HG02763 (cell line): ENCODE data around the gene ADAMTSL5.

Experiments used
- ATAC-seq: cut with Tn5 transposase; IDR thresholded peaks from one replicate; pipeline ENCODE4 v1.9.1; 2021; ENCODE audit warnings: mild to moderate bottlenecking, moderate library complexity; ENCODE audit not compliant: unreplicated experiment

The ADAMTSL5 gene

DNA sequence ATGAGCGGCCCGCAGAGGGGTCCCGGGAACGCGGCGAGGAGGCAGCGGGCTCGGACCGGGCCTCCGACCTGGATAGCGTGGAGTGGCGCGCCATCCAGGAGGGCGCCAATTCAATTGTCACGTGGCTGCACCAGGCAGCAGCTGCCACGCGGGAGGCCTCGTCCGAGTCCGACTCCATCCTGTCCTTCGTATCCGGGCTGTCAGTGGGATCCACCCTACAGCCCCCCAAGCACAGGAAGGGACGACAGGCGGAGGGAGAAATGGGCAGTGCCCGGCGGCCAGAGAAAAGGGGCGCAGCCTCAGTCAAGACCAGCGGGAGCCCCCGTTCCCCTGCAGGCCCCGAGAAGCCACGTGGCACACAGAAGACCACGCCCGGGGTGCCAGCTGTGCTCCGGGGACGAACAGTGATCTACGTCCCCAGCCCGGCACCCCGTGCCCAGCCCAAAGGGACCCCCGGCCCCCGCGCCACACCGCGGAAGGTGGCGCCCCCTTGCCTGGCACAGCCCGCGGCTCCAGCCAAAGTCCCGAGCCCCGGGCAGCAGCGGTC is 44.5 kb downstream of the ADAMTSL5 start:
- ATAC-seq, result no peak

DNA sequence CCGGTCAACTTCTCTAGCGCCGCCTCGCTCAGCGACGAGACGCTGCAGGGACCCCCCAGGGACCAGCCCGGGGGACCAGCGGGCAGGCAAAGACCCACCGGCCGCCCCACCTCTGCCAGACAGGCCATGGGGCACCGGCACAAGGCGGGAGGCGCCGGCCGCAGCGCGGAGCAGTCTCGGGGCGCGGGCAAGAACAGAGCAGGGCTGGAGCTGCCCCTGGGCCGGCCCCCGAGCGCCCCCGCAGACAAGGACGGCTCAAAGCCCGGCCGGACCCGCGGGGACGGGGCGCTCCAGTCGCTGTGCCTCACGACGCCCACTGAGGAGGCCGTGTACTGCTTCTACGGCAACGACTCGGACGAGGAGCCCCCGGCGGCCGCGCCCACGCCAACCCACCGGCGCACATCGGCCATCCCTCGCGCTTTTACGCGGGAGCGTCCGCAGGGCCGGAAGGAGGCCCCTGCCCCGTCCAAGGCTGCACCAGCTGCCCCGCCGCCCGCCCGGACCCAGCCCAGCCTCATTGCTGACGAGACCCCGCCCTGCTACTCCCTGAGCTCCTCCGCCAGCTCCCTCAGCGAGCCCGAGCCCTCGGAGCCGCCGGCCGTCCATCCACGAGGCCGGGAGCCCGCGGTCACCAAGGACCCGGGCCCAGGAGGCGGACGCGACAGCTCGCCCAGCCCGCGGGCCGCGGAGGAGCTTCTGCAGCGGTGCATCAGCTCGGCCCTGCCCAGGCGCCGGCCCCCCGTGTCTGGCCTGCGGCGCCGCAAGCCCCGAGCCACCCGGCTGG is 45.1 kb downstream of the ADAMTSL5 start:
- ATAC-seq, result no peak

DNA sequence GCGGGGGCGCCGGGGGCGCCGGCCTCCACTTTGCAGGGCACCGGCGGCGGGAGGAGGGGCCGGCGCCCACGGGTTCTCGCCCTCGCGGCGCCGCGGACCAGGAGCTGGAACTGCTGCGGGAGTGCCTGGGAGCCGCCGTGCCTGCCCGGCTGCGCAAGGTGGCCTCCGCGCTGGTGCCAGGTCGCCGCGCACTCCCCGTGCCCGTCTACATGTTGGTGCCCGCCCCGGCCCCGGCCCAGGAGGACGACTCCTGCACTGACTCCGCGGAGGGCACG is 45.7 kb downstream of the ADAMTSL5 start:
- ATAC-seq, result no peak

DNA sequence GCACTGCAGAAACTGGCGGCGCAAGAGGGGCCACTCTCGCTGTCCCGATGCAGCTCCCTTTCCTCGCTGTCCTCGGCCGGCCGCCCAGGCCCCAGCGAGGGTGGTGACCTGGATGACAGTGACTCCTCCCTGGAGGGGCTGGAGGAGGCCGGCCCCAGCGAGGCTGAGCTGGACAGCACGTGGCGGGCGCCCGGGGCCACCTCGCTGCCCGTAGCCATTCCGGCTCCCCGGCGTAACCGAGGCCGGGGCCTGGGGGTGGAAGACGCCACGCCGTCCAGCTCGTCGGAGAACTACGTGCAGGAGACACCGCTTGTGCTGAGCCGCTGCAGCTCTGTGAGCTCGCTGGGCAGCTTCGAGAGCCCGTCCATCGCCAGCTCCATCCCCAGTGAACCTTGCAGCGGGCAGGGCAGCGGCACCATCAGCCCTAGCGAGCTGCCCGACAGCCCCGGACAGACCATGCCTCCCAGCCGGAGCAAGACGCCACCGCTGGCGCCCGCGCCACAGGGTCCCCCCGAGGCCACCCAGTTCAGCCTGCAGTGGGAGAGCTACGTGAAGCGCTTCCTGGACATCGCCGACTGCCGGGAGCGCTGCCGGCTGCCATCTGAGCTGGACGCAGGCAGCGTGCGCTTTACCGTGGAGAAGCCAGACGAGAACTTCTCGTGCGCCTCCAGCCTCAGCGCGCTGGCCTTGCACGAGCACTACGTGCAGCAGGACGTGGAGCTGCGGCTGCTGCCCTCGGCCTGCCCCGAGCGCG is 46.2 kb downstream of the ADAMTSL5 start:
- no peak for ATAC-seq

GRCh38 chr19:1466018-1466460 is 46.8 kb downstream of the ADAMTSL5 start:
- no peak for ATAC-seq

GRCh38 chr19:1465191-1466016 is 47.4 kb downstream of the ADAMTSL5 start:
- no peak for ATAC-seq

GRCh38 chr19:1461862-1462261 is 51.0 kb downstream of the ADAMTSL5 start:
- no peak for ATAC-seq

DNA sequence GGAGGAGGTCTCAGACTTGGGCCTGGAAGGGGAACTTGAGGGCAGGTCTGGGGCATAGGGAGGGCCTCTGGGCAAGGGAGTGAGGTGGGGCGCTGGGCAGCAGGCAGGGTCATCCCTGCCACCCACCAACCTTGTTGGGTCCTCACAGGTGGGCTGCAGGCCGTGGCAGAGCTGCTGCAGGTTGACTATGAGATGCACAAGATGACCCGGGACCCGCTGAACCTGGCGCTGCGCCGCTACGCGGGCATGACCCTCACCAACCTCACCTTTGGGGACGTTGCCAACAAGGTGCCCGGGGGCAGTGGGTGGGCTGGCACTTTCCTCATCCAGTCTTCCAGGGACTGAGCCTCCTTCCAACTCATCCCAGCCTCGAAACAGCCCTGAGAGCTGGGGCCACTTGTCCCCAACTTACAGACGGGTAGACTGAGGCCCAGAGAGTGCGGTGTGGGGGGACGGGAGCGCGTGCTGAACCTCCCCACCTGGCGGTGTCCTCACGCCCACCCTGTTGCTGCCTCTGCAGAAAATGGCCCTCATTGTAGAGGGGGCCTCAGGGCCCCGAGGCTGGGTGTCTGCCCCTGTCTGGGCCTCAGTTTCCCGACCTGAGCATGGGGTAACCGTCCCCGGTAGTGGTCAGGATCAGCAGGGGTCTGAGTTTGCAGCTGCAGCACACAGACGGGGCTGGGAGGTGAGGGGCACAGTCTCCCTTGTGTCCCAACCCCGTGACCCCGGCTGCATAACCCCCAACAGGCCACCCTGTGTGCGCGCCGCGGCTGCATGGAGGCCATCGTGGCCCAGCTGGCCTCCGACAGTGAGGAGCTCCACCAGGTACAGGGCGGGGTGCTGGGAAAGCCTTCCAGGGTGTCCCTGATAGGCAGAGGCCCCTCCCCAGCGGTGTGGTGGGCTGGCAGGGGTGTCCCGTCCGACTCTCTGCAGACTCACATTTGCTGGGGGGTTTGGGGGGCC is 52.5 kb downstream of the ADAMTSL5 start:
- ATAC-seq, result no peak

DNA sequence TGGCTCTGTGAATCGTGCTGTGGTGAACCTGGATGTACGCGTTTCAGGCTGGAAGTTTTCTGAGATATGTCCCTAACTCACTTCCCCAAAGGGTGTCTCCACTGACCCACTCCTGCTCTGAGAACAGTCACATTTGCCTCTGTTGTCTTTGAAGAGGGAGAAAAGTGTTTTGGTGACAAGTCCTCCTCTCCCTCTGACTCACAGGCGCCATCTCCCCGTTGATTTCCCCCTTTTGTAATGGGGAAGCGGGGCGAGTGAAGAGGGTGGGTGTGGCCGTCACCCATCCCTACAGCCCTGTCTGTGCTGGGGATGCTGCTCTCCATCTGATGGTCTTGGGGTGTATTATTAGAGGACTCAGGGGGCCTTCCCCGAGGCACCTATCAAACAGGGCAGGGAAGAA is 53.3 kb downstream of the ADAMTSL5 start:
- no peak for ATAC-seq

DNA sequence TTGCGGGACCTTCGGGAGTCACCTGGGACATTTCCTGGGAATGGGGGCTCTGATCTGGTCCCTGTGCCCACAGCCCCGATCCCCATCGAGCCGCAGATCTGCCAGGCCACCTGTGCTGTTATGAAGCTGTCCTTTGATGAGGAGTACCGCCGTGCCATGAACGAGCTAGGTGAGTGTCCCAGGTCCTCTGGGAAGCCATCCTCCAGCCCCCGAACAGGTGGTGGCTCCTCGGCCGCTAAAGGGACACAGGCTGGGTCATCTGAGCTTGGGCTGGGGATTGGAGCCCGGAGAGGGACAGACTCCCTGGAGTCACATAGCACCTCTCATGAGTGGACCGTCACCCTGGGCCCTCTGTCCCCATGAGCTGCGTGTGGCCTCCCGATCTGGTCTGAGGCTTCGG is 54.9 kb downstream of the ADAMTSL5 start:
- ATAC-seq, result no peak

DNA sequence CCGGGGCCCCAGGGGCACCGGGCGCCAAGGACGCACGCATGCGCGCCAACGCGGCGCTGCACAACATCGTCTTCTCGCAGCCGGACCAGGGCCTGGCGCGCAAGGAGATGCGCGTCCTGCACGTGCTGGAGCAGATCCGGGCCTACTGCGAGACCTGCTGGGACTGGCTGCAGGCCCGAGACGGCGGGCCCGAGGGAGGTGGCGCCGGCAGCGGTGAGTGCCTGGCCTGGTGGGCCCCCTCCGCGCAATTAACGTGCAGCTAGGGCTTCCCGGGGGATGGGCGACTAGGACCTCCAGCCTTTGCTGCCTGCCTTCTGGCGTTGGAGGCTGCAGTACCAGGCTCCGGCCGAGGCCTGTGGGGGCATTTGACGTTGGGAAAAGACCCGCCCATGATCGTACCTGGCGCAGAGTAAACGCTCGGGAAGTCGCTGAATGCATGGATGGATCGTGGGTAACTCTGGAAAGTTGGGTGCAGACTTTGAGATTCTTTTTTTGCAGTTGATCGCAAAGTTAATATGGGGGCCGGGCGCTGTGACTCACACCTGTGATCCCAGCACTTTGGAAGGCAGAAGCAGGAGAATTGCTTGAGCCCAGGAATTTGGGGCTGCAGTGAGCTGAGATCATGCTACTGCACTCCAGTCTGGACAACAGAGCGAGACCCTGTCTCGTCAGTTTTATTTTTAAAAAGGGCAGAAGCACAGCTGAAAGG is 55.6 kb downstream of the ADAMTSL5 start:
- no peak for ATAC-seq

DNA sequence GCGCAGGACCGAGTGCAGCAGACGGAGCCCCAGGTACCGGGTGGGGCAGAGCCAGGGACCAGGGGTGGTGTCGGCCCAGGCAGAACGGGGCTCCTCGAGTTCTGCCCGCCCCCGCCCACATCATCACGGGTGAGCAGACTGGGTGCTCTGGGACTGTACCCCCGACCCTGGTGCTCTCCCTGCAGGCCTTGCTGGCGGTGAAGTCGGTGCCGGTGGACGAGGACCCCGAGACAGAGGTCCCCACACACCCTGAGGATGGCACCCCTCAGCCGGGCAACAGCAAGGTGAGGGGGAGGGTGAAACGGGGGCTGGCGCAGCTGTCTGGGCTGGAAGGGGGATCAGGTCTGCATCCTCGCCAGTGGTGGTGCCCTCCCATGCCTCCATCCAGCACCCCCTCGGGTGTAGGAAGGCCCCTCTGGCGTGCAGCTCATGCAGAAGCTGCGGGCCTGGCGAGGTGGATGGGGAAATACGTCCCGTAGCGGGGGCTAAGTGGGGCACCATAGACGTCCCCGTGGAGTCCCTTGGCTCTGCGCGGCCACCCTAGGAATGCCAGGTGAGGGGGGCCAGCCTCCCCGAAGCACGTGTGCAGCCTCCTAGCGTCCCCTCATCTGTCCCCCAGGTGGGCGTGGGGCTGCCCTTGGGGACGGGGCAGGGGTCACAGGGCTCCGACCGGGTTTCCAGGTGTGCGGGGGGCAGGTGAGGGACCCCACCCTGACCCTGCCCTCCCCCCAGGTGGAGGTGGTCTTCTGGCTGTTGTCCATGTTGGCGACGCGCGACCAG is 56.5 kb downstream of the ADAMTSL5 start:
- ATAC-seq, result no peak

GRCh38 chr19:1455336-1456120 is 57.3 kb downstream of the ADAMTSL5 start:
- ATAC-seq, result no peak
